Astrocyte of the cerebellum (primary cell): ENCODE results near the gene SEPTIN12.

Source experiments
- DNase-seq: peaks from one replicate; pipeline ENCODE4 v3.0.0-alpha.2; 2011; ENCODE audit warnings: low read depth
- H3K4me3 ChIP-seq: 2 replicates; pipeline ENCODE4 v1.5.1; 2011; ENCODE audit warnings: mild to moderate bottlenecking, low read depth, low read length, moderate library complexity
- in situ Hi-C: cut with HindIII; loops from 2 replicates; pipeline ENCODE4 v1.10.0; 2017; ENCODE audit warnings: low sequenced_read_pairs
- TF ChIP-seq, protein P1 (sequence below): IDR thresholded peaks from 2 replicates; pipeline ENCODE4 v1.5.1; 2012; ENCODE audit warnings: low read length, low read depth, moderate library complexity, mild to moderate bottlenecking; ENCODE audit errors: missing control alignments

The SEPTIN12 gene

DNA sequence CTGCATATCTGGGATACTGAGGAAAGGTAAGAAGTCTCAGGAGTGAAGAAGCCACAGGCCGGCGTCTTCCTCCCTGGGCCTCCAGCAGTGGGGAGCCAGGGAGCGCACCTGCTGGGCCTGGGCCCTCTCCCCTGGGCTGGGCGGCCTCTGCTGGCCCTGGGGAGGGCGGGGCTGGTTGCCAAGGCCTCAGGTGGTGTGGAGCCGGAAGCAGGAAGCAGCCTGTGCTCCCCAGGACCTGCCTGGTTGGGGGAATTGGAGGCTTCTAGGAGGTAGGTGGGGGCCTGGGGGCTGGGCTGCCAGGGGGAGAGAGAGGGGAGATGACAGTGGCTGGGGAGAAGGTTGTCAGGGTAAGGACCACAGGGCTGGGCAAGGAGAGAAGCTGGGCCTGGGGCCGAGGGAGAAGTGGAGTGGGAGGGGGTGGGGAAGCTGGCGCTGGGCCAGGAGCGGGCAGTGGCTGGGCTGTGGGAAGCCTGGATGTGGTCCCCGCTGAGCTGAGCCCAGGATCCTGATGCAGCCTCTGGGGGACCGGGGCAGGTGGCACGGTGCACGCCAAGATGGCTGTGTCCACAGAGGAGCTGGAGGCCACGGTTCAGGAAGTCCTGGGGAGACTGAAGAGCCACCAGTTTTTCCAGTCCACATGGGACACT, 7.2 kb upstream of the SEPTIN12 start, which contains the start of gene SMIM22:
Gene SMIM22 (plus strand): TSS at position 189 of the 647 bp plus-strand sequence. CDS start 366 bp downstream, at position 555.
- no peak for DNase-seq
- no peak within 1 kb of the TSS for H3K4me3 ChIP-seq
- in situ Hi-C loops, result no loop called here
- TF ChIP-seq, protein P1, sequence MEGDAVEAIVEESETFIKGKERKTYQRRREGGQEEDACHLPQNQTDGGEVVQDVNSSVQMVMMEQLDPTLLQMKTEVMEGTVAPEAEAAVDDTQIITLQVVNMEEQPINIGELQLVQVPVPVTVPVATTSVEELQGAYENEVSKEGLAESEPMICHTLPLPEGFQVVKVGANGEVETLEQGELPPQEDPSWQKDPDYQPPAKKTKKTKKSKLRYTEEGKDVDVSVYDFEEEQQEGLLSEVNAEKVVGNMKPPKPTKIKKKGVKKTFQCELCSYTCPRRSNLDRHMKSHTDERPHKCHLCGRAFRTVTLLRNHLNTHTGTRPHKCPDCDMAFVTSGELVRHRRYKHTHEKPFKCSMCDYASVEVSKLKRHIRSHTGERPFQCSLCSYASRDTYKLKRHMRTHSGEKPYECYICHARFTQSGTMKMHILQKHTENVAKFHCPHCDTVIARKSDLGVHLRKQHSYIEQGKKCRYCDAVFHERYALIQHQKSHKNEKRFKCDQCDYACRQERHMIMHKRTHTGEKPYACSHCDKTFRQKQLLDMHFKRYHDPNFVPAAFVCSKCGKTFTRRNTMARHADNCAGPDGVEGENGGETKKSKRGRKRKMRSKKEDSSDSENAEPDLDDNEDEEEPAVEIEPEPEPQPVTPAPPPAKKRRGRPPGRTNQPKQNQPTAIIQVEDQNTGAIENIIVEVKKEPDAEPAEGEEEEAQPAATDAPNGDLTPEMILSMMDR, result no peak

DNA sequence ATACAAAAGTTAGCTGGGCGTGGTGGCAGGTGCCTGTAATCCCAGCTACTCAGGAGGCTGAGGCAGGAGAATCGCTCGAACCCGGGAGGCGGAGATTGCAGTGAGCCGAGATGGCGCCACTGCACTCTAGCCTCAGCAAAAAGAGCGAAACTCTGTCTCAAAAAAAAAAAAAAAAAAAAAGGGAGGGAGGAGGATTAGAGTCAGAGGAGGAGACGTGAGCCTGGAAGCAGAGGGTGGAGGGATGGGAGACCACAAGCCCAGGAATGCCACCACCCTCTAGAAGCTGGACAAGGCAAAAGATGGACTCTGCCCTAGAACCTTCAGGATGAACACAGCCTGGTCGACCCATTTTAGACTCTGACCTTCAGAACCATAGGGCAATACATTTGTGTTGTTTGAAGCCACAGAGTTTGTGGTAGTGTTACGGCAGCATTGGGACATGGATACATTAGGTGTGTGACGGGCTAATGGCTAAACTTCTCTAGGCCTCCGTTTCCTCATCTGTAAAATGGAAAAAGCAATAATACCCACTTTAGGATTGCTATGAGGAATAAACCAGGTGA, 4.9 kb upstream of the SEPTIN12 start:
- DNase-seq, result no peak
- TF ChIP-seq, protein P1, result no peak
- H3K4me3 ChIP-seq, result no peak overlapping the region
- in situ Hi-C loops, result no loop called here

DNA sequence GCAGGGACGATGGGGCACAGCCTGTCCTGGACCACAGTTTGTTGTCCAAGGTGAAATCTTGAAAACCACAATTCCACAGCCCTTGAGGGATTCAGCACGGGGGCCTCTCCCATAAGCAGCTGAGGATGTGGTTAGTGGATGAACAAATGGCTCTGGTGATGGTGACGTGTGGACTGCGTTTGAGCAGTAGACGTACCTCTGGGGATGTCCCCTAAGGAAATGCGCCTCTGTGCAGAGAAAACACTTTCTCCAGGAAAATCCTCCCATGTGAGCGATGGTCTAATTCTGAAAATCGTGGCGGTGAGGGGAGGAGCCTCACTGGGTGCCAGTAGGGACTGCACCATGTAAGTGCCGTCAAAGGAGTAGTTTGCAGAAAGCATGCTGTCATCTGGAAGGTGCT, 2.7 kb upstream of the SEPTIN12 start:
- TF ChIP-seq, protein P1, result no peak
- no peak for DNase-seq

DNA sequence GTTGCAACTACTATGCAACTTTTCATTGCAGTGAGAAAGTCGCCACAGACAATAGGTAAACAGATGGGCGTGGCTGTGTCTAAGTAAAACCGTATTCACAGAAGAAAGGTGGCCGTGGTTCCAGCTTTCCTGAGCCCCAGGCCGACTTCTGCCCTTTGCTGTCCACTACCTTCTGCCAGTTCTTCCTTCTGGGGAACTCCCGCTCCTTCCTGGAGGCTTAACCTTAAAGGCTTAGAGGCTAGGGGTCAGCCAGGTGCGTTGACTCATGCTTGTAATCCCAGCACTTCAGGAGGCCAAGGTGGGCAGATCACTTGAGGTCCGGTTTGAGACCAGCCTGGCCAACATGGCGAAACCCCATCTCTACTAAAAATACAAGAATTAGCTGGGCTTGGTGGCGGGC, 2.1 kb upstream of the SEPTIN12 start:
- TF ChIP-seq, protein P1, result no peak
- no peak overlapping the region for H3K4me3 ChIP-seq
- in situ Hi-C loops, result no loop called here
- DNase-seq, result no peak

More for the DNA sequence above, 2.7 kb upstream of the SEPTIN12 start:
- in situ Hi-C loops, result no loop called here
- no peak overlapping the region for H3K4me3 ChIP-seq

DNA sequence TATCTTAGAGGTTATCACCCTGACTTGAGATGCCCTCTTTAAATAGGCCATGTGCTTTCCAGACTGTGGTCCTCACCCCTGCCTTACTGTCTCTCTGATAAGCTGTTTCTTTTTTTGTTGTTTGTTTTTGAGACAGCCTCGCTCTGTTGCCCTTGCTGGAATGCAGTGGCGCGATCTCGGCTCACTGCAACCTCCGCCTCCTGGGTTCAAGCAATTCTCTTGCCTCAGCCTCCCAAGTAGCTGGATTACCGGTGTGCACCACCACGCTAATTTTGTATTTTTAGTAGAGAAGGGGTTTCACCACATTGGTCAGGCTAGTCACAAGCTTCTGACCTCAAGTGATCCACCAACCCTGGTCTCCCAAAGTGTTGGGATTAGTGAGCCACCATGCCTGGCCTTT, 765 bp upstream of the SEPTIN12 start:
- TF ChIP-seq, protein P1, result no peak
- no peak overlapping the region for H3K4me3 ChIP-seq
- no peak for DNase-seq
- in situ Hi-C loops, result no loop called here

DNA sequence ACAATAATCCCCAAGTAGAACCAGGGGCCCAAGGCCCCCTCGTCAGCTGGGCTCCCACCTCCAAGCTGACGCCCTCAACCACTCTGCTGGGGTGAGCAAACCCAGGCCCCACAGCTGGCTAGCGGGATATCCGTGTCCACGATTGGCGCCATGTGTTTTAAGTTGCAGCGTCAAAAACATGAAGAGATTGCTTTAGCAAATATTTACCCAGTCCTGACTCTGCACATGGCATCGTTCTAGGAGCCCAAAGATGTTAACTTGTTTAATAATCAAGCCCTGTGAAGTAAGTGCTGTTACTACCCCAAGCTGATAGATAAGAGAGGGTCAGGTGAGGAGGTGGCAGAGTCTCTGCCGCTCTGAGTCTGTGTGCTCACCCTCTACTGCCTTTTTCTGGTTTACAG, 344 bp upstream of the SEPTIN12 start:
- H3K4me3 ChIP-seq, result no peak overlapping the region
- no peak for DNase-seq
- in situ Hi-C loops, result no loop called here
- TF ChIP-seq, protein P1, result no peak
